Measurements from ENCODE around the gene C11orf42.

The C11orf42 gene

GRCh38 chr11:6197466-6198200 lies 7.7 kb upstream of the C11orf42 start:
- no peak for TF ChIP-seq CTCF (conservative IDR thresholded peaks at IDR 0.05)
- TF ChIP-seq ZFX (IDR thresholded peaks at IDR 0.05), result no peak
- no peak overlapping the region for H3K27ac ChIP-seq

DNA sequence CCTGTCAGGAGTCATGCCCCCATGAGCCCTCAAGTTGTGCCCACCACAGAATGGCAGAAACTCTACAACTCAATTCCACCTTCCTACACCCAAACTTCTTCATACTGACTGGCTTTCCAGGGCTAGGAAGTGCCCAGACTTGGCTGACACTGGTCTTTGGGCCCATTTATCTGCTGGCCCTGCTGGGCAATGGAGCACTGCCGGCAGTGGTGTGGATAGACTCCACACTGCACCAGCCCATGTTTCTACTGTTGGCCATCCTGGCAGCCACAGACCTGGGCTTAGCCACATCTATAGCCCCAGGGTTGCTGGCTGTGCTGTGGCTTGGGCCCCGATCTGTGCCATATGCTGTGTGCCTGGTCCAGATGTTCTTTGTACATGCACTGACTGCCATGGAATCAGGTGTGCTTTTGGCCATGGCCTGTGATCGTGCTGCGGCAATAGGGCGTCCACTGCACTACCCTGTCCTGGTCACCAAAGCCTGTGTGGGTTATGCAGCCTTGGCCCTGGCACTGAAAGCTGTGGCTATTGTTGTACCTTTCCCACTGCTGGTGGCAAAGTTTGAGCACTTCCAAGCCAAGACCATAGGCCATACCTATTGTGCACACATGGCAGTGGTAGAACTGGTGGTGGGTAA lies 6.1 kb upstream of the C11orf42 start, which contains the start of gene OR52W1:
OR52W1 (plus strand) TSS at position 51 of the 637 bp plus-strand sequence; CDS start at position 51, 0 bp downstream.
- TF ChIP-seq ZFX (IDR thresholded peaks at IDR 0.05), result no peak
- TF ChIP-seq CTCF (conservative IDR thresholded peaks at IDR 0.05), result no peak
- H3K27ac ChIP-seq, result no peak within 1 kb of the TSS

GRCh38 chr11:6200975-6201374 lies 4.4 kb upstream of the C11orf42 start:
- no peak overlapping the region for H3K27ac ChIP-seq
- TF ChIP-seq ZFX (IDR thresholded peaks at IDR 0.05), result no peak
- TF ChIP-seq CTCF (conservative IDR thresholded peaks at IDR 0.05), result no peak

- H3K27ac ChIP-seq, result no peak overlapping the region
- TF ChIP-seq CTCF (conservative IDR thresholded peaks at IDR 0.05) (no peak), ZFX (IDR thresholded peaks at IDR 0.05) (no peak)
Measured at GRCh38 chr11:6201481-6201880, 3.9 kb upstream of the C11orf42 start.

- H3K27ac ChIP-seq, result no peak overlapping the region
Measured at GRCh38 chr11:6202041-6202440, 3.3 kb upstream of the C11orf42 start.

DNA sequence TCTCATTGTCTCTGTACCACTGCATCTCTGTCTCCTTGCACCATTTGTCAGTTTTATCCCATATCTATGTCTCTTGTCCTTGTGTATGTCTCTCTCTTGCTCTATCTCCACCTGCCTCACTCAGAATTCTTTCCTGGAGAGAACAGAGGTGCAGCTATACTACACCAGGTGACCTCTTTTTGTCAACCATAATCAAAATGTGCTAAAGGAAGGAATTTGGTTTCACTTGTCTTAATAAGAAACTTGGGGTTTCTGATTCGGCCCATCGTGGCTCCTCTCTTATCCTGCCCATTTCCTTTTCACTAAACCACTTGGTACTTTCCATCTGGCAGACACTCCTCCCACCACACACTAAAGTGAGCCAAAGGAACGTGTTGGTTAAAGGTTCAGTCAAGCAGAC lies 2.0 kb upstream of the C11orf42 start:
- no peak overlapping the region for H3K27ac ChIP-seq
- TF ChIP-seq CTCF (conservative IDR thresholded peaks at IDR 0.05), result no peak
- no peak for TF ChIP-seq ZFX (IDR thresholded peaks at IDR 0.05)

More at GRCh38 chr11:6202041-6202440, 3.3 kb upstream of the C11orf42 start:
- TF ChIP-seq ZFX (IDR thresholded peaks at IDR 0.05) (no peak), CTCF (conservative IDR thresholded peaks at IDR 0.05) (no peak)

DNA sequence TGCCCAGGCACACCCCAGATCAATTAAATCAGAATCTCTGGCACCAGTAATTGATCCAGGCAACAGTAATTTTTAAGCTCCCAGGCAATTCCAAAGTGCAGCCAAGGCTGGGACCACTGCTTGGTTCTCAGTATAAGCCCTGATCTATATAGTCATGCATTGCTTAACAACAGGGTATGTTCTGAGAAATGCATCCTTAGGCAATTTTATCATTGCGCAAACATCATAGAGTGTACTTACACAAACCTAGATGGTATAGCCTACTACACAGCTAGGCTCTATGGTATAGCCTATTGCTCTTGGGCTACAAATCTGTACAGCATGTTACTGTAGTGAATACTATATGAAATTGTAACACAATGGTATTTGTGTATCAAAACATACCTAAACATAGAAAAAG lies 651 bp upstream of the C11orf42 start:
- H3K27ac ChIP-seq, result no peak overlapping the region
- TF ChIP-seq ZFX (IDR thresholded peaks at IDR 0.05) (no peak), CTCF (conservative IDR thresholded peaks at IDR 0.05) (no peak)
